HG03460 (cell line): Measurements from ENCODE around the gene GGT7.
A peak's percentile ranks its signal among the peaks of the same experiment; 100 is the strongest.
"Not testable (repeated sequence)": the region's sequence is repeated elsewhere in the genome, so short reads cannot be mapped to it uniquely, and the experiment has no call there.

Source experiments
- ATAC-seq: cut with Tn5 transposase; IDR thresholded peaks from one replicate; pipeline ENCODE4 v1.9.1; 2021; ENCODE audit not compliant: unreplicated experiment

GGT7 gene

DNA sequence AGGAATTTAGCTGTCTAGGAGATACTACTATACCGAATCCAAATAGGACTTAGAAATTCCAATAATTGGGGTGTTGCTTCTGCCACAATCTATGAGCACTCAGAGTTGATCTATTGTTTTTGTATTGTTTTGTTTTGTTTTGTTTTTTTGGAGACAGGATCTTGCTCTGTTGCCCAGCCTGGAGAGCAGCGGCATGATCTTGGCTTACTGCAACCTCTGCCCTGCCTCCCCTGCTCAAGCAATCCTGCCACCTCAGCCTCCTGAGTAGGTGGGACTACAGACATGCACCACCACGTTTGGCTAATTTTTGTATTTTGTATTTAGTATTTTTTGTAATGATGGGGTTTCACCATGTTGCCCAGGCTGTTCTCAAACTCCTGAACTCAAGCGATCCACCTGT lies 11.2 kb upstream of the GGT7 start:
- no peak for ATAC-seq

DNA sequence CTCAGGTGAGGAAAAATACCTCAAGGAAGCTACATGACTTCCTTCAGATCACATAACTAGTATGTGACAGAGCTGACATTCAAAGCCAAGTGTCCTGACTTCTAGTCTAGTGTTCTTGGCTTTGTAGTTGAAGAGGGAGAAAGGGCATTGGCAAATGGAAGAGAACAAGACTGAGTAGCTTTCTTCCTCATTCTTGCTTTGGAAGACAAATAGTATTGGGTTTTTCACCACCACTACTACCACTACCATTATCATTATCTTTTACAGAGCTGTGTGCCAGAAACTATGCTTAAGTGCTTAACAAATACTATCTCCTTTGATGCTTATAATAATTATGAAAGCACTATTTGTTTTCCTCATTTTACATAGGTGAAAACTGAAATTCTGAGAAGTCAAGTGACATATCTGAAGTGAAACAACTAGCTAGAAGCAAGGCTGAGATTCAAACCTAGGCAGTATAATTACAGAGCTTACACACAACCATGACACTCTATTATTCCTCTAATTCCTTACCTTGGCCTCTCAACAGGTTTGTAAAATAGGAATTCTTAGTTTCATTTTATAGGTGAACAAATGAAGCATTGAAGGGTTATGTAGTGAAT lies 10.5 kb upstream of the GGT7 start:
- ATAC-seq: no peak

DNA sequence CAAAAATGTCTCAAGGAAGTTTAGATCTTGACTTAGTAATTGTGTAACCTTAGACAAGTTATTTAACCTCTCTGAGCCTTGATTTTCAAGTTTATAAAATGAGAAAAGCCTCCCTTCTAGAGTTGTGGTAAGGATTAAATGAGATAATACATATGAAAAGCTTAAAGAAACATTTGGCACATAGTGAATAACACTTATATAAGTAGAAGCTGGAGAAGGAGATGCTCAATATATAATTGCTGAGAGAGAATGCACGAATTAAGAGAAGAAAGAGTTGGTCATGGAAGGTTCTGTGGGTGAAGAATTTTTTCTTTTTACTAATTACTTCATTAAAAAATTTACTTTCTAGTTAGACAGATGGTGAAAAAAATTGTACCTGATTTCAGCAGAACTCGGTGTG lies 9.0 kb upstream of the GGT7 start:
- no peak for ATAC-seq

DNA sequence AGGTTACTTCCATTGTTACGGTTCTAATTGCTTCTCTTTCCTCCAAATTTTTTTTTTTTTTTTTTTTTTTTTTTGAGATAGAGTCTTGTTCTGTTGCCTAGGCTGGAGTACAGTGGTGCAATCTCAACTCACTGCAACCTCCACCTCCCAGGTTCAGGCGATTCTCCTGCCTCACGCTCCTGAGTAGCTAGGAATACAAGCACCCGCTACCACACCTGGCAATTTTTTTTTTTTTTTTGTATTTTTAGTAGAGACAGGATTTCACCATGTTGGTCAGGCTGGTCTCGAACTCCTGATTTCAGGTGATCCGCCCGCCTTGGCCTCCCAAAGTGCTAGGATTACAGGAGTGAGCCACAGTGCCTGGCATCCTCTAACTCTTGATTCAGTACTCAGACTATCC lies 8.3 kb upstream of the GGT7 start:
- not testable (repeated sequence) for ATAC-seq

DNA sequence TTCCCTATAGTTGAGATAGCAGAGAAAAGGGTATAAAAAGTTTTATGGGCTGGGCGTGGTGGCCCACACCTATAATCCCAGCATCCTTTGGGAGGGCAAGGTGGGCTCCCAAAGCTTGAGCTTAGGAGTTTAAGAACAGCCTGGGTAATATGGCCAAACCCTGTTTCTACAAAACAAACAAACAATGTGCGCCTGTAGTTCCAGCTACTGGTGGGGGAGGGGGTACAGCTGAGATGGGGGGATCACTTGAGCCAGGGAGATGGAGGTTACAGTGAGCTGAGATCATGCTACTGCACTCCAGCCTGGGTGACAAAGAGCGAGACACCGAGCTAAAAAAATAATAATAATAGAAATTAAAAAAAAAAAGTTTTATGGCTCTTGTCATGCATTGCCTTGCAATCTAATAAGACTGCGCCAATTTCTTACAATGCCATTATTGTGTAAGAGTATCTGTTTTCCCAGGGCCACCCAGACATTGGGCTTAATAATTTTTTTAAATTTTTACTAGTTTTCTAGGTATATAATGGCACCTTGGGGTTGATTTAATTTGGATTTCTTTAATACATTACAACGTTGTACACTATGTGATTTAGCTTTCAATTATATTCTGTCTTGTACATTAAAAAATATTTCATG lies 7.7 kb upstream of the GGT7 start:
- no peak for ATAC-seq

DNA sequence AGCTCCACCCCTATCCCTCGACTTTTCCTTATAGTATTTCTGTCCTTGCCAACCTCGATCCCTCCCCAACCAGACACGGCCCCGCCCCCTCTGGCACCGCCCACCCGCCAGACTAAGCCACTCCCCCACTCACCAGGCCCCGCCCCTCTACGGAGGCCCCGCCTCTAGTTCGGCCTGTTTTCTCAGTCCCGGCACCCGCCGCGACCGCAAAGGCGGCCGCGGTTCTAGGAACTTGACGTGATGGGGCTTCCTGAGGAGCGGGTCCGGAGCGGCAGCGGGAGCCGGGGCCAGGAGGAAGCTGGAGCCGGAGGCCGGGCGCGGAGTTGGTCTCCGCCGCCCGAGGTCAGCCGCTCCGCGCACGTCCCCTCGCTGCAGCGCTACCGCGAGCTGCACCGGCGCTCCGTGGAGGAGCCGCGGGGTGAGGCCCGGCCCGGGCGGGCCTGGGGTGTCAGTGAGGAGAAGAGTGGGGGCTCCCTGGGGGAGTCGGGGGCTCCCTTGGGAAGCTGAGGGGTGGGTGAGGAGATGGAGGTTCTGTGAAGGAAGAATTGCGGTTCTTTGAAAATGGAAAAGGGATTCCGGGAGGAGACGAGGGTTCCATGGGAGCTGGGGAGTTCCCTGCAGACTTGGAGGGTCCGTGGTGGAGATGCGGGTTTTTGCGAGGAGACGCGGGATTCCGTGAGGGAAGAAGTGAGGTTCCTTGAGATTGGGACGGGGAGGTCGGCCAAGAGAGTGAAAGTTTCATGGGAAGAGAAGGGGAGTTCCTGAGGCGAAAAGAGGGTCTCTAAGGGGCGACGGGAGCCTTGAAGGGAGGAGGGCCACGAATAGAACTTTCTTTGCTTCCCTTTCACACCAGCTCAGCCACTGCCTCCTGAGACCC lies 4.0 kb upstream of the GGT7 start, which contains the start of gene ACSS2:
Gene ACSS2, plus strand, starts transcription at position 207 of the 877 bp plus-strand sequence. Its CDS starts 34 bp downstream, at position 241.
- ATAC-seq: peak; percentile 53

DNA sequence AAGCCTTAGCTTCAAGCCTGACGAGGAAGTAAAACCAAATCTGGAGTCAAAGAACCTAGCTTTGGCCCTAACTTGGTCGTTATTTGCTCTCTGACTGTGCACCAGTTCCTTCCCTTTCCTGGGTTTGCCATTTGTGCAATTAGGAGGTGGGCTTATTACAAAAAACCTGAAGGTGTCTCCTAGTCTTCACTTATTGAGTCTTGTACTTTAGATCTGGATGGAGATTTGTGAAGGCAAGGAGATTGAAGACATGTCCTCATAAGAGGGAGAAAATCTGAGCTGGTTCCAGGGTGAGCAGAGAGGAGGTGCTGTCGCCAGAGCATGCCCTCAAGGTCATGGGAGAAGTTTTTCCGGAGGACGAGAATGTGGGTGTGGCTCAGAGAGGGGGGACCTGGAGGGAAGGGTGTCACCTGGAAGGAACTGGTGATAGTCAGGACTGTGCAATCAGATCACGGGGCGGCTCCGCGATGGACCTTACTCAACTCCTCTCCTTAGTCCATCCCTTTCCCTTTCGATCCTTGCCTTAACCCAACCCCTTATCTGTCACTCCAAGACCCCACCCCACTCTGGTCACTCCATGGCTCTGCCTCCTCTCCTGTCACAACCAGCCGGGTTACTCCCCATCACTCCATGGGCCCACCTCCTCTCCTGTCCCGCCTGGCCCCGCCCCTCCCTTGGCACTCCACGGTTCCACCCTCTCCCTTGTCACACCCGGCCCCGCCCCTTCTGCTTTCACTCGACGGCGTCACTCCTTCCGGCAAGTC lies 3.2 kb upstream of the GGT7 start:
- peak; percentile 23 for ATAC-seq

DNA sequence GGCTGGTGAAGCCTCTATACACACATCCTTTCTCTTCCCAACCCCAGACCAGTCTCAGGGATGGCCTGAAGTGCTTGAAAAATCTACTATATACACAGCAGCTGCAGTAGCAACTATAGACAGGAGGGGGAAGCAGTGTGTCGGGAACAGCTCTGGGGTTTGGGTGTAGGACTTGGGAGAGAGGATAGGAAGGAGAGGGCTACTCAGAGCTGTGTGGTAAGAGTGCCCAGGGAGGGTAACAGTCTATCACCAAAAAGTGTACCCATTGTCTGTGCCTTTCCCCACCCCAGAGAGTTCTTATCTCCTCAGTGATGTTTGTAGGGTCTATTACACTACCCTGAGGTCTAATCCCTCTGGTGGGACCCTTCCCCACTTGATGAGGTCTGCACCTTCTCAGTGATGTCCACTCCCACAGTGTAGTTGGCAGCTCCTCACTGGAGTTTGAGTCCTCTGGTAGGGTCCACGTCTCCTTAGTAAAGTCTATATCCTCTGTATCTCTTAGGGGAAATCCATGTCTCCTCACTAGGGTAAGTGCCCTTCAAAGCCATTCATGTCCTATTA lies 1.5 kb upstream of the GGT7 start:
- ATAC-seq: no peak

DNA sequence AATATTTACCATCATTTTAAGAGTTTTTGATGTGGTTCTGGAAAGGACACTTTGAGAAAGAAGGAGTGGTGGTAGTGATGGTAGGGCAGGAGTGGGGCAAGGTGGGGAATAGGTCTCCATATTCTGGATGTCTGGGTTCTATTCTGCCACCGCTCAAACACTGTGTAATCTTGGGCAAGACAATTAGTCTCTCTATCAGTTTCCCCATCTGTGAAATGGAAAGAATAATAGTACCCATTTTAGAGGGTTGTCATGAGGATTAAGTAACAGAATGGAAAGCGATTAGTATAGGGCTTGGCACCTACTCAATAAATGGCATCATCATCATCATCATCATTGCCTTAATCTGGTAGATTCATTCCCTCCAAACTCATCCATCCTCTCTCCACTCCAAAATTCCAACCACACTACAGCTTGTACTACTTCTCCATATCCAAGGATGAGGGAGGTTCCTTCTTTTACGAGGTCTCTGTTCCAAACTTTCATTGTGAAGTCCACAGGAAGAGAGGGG lies 982 bp upstream of the GGT7 start:
- no peak for ATAC-seq

DNA sequence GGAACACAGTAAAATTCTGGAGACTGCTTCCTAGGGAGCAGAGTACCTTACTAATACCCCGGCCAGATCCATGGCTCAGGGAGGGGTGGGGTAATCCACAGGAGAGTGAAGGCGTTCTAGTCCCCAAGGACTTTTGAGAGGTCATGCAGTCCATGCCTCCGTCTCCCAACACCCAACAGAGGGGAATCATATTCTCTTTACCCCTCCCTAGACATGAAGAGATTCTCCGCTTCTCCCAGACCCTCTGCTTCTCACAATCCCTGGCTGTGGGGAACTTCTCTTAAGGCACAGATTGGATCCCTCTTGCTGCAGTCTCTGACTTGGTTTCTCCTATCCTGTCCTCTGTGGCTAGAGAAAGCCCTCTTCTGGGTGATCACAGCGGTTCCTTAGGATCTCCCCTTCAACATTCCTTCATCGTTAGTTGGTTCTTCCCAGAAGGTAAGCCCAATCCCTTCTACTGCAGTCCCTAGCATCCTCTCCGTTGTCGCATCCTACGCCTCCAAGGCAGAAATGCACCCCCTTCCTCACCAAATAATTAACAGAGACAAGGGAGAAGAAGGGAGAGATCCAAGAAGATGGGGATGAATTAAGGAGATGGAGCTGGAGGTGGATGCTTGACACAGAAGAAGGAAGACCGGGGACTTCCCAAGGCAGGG lies 562 bp downstream of the GGT7 start:
- no peak for ATAC-seq

DNA sequence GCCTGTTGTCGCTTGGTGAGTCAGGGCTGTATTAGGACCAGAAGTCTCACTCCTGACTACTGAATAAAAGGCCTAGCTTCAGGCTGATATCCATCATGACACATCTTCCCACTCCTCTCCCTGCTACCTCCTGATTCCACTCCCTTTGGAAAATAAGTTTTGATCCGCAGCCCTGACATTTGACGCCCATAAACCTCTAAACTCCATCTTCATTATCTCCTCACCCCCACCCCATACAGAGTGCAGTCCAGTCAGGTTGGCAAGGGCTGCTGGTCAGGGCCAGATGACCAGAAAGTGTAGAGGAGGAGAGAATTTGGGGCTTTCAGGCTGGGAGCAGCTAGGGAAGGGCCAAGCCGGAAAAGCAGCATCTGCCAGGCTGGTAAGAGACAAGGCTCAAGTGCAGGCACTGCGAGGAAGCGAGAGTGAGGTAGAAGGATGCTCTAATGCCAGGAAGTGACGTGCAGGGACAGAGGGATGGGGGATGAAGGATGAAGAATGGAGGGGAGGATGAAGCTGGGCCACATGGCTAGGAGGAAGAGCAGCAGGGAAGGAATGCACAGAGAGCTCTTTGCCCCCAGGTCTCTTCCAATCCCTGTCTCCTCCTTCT lies 1.2 kb downstream of the GGT7 start:
- no peak for ATAC-seq

DNA sequence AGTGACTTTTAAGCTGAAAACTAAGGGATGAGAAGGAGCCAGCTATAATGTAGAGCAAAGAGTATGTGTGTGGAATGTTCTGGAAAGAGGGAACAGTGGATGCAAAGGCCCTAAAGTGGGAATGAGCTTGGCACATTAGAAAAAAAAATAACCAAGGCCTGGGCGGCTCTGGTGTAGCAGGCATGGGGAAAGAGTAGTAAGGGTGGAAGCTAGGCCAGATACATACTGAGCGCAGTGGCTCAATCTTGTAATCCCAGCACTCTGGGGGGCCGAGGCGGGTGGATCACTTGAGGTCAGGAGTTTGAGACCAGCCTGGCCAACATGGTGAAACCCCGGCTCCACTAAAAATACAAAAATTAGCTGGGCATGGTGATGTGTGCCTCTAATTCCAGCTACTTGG lies 8.4 kb downstream of the GGT7 start:
- ATAC-seq: no peak

DNA sequence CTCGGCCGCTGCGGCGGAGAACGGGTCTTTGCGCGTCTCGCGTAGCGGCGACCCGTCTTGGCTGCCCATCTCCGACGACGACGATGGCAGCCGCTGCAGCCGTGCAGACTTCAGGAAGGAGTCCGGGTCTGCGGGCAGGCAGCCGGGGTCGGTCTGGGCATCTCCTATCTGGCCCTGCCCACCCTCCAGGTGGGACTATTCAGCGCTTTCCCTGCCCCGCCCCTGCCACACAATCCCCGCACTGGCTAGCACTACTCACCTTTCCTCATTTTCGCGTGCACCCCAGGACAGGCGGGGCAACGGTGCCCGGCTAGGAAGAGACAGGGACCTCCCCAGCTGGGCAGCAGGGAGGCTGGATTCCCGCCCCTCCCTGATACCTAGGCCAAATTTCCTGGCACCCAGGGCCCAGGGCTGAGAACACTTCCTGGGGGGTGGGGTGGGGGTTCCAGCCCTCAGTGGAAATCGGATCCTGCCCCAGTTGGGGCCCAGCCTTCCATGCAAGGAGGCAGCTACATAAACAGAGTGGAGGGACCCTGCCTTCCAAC lies 9.2 kb downstream of the GGT7 start:
- no peak for ATAC-seq

DNA sequence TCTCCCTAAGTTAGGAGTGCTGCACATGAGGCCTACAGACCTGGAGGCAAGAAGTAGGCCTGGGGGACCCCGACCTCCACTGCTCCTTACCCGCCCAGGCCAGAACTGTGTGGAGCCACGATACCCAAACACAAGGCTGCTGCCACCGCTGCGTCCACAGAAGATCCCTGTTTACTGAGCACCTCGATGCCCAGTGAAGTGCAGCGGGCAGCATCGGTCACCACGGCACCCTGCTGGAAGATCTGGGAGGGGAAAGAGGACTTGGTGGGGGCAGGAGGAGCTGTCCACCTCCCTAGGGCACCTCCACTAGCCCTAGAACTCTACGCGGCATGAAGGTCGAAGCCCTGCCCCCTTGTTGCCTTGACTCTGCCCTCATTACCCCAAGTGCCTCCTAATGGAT lies 9.9 kb downstream of the GGT7 start:
- no peak for ATAC-seq

DNA sequence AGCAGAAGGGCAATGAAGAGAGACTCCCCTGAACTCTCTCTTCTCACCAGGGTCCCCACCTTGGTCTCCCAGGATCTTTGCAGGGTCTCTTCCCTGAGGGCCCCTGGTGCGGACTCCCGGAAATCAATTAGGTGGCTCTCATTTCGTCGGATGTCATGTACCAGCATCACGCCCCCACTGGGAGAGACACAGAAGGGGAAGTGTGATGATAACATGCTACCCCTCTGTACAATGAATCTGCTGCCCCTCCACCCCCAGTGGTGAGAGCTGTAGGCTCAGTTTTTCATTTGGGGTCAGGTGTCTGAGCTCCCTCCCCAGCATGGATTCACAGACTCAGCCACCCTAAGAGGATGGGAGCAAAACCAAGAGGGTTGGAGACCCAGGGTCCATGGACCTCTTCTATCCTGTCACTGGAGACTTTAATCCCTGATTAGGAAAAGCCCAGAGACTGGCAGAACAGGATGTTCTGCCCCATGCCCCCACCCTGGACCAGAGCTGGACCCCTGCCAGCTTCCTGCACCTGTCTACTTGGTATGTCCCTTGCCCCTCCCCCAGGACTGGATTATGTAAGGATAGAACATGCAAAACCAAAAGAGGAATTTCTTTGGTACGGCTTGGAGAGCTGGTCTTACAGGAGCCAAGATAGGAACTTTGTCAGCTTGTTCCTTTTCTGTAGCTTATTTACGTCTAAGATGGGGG lies 11.1 kb downstream of the GGT7 start:
- no peak for ATAC-seq

DNA sequence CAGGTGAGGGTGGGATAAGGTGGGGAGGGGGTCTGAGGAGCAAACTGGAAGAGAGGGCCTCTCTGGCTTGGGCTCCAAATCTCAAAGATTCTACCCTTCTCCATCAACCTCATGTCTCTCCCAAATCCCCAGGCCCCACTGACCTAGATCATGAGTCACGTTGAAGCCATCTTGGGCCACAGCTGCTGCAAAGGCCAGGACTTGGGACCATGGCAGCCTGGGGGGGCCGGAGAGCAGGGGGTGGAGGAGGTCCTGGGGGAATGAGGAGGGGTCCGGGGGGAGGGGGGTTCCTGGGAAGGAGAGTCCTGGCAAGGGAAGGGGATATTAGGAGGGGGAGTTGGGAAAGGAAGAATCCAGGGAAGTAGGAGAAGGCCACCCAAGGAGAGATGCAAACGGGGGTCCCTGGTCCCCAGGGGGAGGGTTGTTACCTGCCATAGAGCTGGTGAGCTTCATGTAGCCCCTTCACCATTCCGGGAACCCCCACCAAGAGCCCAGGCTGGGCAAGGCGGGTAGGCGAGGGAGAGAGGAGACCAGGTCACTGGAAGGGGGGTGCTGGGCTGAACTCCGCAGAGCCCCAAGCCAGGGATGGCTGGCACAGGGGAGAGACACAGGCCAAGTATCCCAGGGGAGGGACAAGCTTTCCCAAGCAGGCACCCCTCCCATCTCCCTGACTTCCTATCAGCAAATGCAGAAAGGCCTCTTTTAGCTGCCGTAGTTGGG lies 12.7 kb downstream of the GGT7 start:
- ATAC-seq: no peak

DNA sequence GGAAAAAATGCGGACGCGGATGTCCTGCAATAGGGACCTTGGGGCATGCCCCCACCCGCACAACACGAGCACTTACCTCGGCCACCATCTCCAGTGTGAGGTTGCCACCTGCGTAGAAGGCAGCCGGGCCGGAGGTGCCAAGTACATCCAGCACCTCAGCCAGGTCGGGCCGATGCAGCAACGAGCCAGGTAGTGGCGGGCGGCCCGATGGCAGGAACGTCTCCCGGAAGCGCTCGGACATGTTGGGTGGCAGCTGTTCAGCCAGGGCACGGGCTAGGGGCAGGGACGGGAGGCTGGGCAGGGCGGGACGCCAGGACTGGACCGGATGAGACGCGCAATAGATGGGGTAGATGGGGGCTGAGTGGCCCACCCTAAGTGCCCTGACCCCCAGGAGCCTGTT lies 13.3 kb downstream of the GGT7 start:
- ATAC-seq: no peak

DNA sequence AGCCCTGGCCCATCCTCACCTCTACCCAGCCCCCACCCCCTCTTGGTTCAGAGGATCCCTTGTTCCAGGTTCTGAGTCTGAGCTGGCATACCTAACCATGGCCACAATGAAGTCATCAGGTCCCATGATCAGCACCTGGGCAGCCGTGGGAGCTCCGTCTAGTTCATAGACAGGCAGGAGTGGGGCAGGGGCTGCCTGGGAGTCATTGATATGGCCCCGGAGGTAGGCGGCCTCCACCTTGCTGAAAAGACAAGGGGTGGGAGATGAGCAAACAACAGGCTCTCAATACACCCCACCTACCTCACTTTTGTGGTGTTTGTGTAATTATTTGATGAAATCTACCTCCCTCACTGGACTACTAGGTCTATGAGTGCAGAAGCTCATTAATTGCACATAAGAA lies 20.4 kb downstream of the GGT7 start:
- no peak for ATAC-seq
